Spleen (tissue), 11 donors: Measurements from ENCODE around the gene BPHL. TPM values are rescaled to one million over a fixed set of nuclear protein-coding genes. Genes with fewer than 3 reads are reported as not detected.

Experiments used
- DNase-seq: peaks from one replicate; pipeline ENCODE4 v3.0.0-alpha.2; 2020
- H3K27ac ChIP-seq, 8 donors: fragments of 200-600 bp; sonication (generic) in 7 of 8; 1 replicate in 4 of 8; 2 replicates in 4 of 8; pipeline versions ENCODE4 v1.5.0 to v1.8.0; 2016 to 2021; ENCODE audit warnings: inconsistent platforms in 4 of 8, mild to moderate bottlenecking in 4 of 8, moderate library complexity in 1 of 8
- H3K27me3 ChIP-seq, 7 donors: fragments of 200-600 bp; sonication (generic) in 6 of 7; replicated peaks in 1 of 7; 1 replicate in 4 of 7; 2 replicates in 3 of 7; pipeline versions ENCODE4 v1.5.0 to v1.8.0; 2016 to 2021; ENCODE audit warnings: inconsistent platforms in 3 of 7, mild to moderate bottlenecking in 1 of 7
- H3K36me3 ChIP-seq, 6 donors: fragments of 200-600 bp; sonication (generic) in 5 of 6; 1 replicate in 4 of 6; 2 replicates in 2 of 6; pipeline versions ENCODE4 v1.5.0 to v1.8.0; 2016 to 2021; ENCODE audit warnings: inconsistent platforms in 2 of 6
- H3K4me1 ChIP-seq, 6 donors: fragments of 200-600 bp; sonication (generic) in 5 of 6; 1 replicate in 3 of 6; 2 replicates in 3 of 6; pipeline versions ENCODE4 v1.5.0 to v1.8.0; 2016 to 2021; ENCODE audit warnings: inconsistent platforms in 3 of 6
- H3K4me3 ChIP-seq, 8 donors: fragments of 200-600 bp; sonication (generic) in 7 of 8; 1 replicate in 4 of 8; 2 replicates in 4 of 8; pipeline versions ENCODE4 v1.5.0 to v1.8.0; 2016 to 2021; ENCODE audit warnings: inconsistent platforms in 4 of 8, mild to moderate bottlenecking in 4 of 8, moderate library complexity in 2 of 8
- H3K9me3 ChIP-seq, 8 donors: fragments of 200-600 bp; sonication (generic) in 7 of 8; 1 replicate in 4 of 8; 2 replicates in 4 of 8; pipeline versions ENCODE4 v1.5.0 to v1.8.0; 2016 to 2021; ENCODE audit warnings: inconsistent platforms in 4 of 8
- POLR2A ChIP-seq, 3 donors: fragments of 450-650 bp; IDR thresholded peaks; one replicate each; pipeline ENCODE4 v1.5.1; 2017; ENCODE audit warnings: antibody characterized with exemption in 3 of 3, mild to moderate bottlenecking in 1 of 3
- POLR2AphosphoS5 ChIP-seq, 3 donors: sonication (generic); formaldehyde crosslinking; IDR thresholded peaks; one replicate each; pipeline ENCODE4 v1.5.1; 2017; ENCODE audit warnings: antibody characterized with exemption in 3 of 3
- WGBS, 5 donors: extraction: QIAGEN DNeasy Blood & Tissue Kit in 3 of 5; methylation state at CpG; one replicate each; pipeline versions ENCODE4 v1.1.5 to v1.1.7; 2013 to 2018; 5-methylcytosine and 5-hydroxymethylcytosine counted together
- intact Hi-C: fragments of 100-400 bp; cut with DNase I; formaldehyde crosslinking; loops from one replicate; pipeline ENCODE4 v1.15.0; 2023; ENCODE audit warnings: low total_unique reads
- polyA plus RNA-seq, 3 donors: library from polyadenylated mRNA; stranded (reverse); fragments of 200-250 nt; gene quantifications; one replicate each; pipeline ENCODE4 v1.2.1, GENCODE V29; 2013
- total RNA-seq, 7 donors: library from RNA; depleted of rRNA in 3 of 7; stranded (reverse); fragments of >200 nt in 3 of 7; fragmentation: NEBNext Ultra II Directional in 4 of 7; extraction: Animal tissue kit (Norgen Biotek cat#: 25700) in 4 of 7; gene quantifications; one replicate each; pipeline versions ENCODE4 v1.1.0 to v1.2.1, GENCODE V29; 2016 to 2021
- TF ChIP-seq, protein P1 (sequence below), 11 experiments: fragments of 200-600 bp in 7 of 11; fragments of 450-650 bp in 4 of 11; sonication (generic) in 4 of 11; IDR thresholded peaks in 8 of 11; conservative IDR thresholded peaks in 3 of 11; 1 replicate in 7 of 11; 2 replicates in 4 of 11; pipeline versions ENCODE4 v1.4.0 to v1.8.0; 2016 to 2021; ENCODE audit warnings: antibody characterized with exemption in 11 of 11, inconsistent platforms in 4 of 11, mild to moderate bottlenecking in 1 of 11
- donor health status: healthy with polysubstance abuse.
- donor health status: DM: no; HTN: no; CAD: no; lungs with moderate emphysema.
- donor health status: DM: no; HTN: no; CAD: no.
- donor health status: Bipolar disorder and iron deficiency.
- donor health status: healthy.
- donor health status: DM: no; HTN: no; CAD: no.
- donor health status: DM: yes; HTN: yes; CAD: no.

BPHL gene
- total and polyA plus RNA-seq, 10 donors = 6.6 to 11.3 (median 9.4) TPM

DNA sequence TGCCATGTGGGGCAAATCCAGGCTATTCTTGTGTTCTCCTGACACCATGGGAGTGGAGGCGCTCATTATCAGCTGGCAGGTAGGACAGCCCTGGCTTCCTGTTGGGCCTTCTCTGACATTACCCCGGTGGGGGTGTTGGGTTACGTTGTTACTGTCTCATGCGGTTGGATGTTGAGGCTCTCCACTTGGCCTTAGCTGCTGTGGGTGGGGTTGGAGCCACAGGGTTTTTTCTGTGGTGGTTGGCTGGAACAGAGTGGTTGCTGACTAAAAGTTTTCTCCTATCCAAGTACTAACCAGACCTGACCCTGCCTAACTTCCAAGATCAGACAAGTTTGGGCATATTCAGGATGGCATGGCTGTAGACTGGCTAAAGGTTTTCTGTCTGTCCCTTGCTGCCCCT is 30.1 kb upstream of the BPHL start:
- peak overlapping the region in 5 of 8 donors; percentile 4 to 54 (median 41) for H3K27ac ChIP-seq
- peaks cover 0 to 22% (median 2%) of the 10 kb centered on the region in 6 donors for H3K4me1 ChIP-seq
- no peak for DNase-seq
- no peaks in the 10 kb centered on the region for H3K9me3 ChIP-seq
- peaks cover 6 to 73% (median 50%) of the 10 kb centered on the region in 6 donors for H3K36me3 ChIP-seq
- WGBS, 5 donors = 90 to 100% (median 95%) methylated on average over 1 to 4 of the region's 4 CpGs
- TF ChIP-seq POLR2AphosphoS5 (IDR thresholded peaks at IDR 0.05) (no peak), POLR2A (IDR thresholded peaks at IDR 0.05) (no peak)
- TF ChIP-seq, protein P1, sequence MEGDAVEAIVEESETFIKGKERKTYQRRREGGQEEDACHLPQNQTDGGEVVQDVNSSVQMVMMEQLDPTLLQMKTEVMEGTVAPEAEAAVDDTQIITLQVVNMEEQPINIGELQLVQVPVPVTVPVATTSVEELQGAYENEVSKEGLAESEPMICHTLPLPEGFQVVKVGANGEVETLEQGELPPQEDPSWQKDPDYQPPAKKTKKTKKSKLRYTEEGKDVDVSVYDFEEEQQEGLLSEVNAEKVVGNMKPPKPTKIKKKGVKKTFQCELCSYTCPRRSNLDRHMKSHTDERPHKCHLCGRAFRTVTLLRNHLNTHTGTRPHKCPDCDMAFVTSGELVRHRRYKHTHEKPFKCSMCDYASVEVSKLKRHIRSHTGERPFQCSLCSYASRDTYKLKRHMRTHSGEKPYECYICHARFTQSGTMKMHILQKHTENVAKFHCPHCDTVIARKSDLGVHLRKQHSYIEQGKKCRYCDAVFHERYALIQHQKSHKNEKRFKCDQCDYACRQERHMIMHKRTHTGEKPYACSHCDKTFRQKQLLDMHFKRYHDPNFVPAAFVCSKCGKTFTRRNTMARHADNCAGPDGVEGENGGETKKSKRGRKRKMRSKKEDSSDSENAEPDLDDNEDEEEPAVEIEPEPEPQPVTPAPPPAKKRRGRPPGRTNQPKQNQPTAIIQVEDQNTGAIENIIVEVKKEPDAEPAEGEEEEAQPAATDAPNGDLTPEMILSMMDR (IDR thresholded peaks at IDR 0.05 in 8 of 11, conservative IDR thresholded peaks at IDR 0.05 in 3 of 11) = no peak
- H3K27me3 ChIP-seq = no peaks in the 10 kb centered on the region
- intact Hi-C loops = no loop called here
- H3K4me3 ChIP-seq = no peak overlapping the region

DNA sequence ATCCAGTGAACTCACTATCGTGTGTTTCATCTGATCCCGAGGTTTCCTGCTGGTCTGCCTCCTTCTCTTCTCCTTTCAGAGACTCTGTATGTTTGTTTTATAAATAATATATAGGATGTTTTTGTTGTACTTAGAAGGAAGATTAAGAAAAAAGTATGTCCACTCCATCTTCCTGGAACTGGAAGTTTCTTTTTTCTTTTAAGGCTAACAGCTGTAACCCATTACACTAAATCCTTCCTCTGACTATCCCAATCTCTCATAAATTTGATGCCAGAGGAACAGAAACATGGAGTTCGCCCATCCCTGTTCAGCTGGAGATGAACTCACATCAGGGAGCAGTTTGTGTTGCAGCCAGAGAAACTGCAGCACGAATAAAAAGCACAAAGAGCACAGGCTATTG is 29.5 kb upstream of the BPHL start:
- H3K27me3 ChIP-seq = no peaks in the 10 kb centered on the region
- intact Hi-C loops = no loop called here
- peaks cover 5 to 71% (median 45%) of the 10 kb centered on the region in 6 donors for H3K36me3 ChIP-seq
- TF ChIP-seq POLR2AphosphoS5 (IDR thresholded peaks at IDR 0.05) = no peak
- TF ChIP-seq POLR2A (IDR thresholded peaks at IDR 0.05) = no peak
- TF ChIP-seq, protein P1 (IDR thresholded peaks at IDR 0.05 in 8 of 11, conservative IDR thresholded peaks at IDR 0.05 in 3 of 11) = no peak
- DNase-seq = no peak
- 62 to 77% (median 65%) methylated on average over 4 of the region's 4 CpGs for WGBS, 5 donors
- H3K4me1 ChIP-seq = peaks cover 0 to 22% (median 2%) of the 10 kb centered on the region in 6 donors
- H3K4me3 ChIP-seq = no peak overlapping the region
- peak overlapping the region in 6 of 8 donors; percentile 4 to 54 (median 38) for H3K27ac ChIP-seq
- H3K9me3 ChIP-seq = no peaks in the 10 kb centered on the region

DNA sequence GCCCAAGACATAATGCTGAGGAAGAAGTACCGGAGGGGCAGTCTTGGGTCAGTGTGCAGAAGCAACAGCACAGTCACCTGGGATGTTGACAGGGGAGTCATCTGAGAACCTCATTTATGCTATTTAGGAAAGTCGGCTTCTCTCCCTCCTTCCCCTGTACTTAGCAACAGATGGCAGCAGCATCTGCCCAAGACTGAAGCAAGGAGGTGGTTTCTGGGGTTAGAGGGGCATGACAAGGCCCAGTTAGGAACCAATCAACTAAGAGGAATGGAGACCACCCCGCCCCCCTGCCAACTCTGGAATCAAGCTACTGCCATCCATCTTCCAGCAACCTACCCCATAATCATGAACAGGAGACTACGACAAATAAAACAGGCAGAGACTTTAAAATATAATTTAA is 28.5 kb upstream of the BPHL start:
- intact Hi-C loops = no loop called here
- WGBS, 5 donors = 94 to 97% (median 95%) methylated on average over 4 of the region's 4 CpGs
- TF ChIP-seq, protein P1 (IDR thresholded peaks at IDR 0.05 in 8 of 11, conservative IDR thresholded peaks at IDR 0.05 in 3 of 11) = no peak
- TF ChIP-seq POLR2A (IDR thresholded peaks at IDR 0.05) = no peak
- TF ChIP-seq POLR2AphosphoS5 (IDR thresholded peaks at IDR 0.05) = no peak
- H3K4me3 ChIP-seq = no peak overlapping the region
- peaks cover 5 to 71% (median 43%) of the 10 kb centered on the region in 6 donors for H3K36me3 ChIP-seq
- DNase-seq = no peak
- H3K9me3 ChIP-seq = no peaks in the 10 kb centered on the region
- H3K4me1 ChIP-seq = peaks cover 0 to 22% (median 2%) of the 10 kb centered on the region in 6 donors
- H3K27me3 ChIP-seq = no peaks in the 10 kb centered on the region
- peak overlapping the region in 3 of 8 donors; percentile 7 to 54 (median 36) for H3K27ac ChIP-seq

DNA sequence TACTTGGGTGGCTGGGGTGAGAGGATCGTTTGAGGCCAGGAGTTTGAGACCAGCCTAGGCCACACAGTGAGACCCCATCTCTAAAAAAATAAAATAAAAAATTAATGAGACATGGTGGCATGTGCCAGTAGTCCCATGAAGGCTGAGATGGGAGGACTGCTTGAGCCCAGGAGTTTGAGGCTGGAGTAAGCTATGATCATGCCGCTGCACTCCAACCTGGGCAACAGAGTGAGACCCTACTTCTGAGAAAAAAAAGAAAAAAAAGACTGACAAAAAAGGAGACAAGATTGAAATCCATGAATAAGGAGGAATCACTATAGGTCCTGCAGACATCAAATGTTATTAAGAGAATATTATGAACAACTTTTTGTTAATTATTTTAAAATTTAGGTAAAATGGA is 23.7 kb upstream of the BPHL start:
- DNase-seq = no peak
- Histone ChIP-seq H3K4me1 (peaks cover 0 to 5% (median 0%) of the 10 kb centered on the region in 6 donors), H3K27ac (no peak overlapping the region), H3K36me3 (peaks cover 2 to 71% (median 52%) of the 10 kb centered on the region in 6 donors), H3K9me3 (no peaks in the 10 kb centered on the region), H3K4me3 (no peak overlapping the region), H3K27me3 (no peaks in the 10 kb centered on the region)
- intact Hi-C loops = no loop called here
- TF ChIP-seq POLR2AphosphoS5 (IDR thresholded peaks at IDR 0.05) (no peak), POLR2A (IDR thresholded peaks at IDR 0.05) (no peak)
- TF ChIP-seq, protein P1 (IDR thresholded peaks at IDR 0.05 in 8 of 11, conservative IDR thresholded peaks at IDR 0.05 in 3 of 11) = no peak
- 94 to 97% (median 97%) methylated on average over 2 of the region's 2 CpGs for WGBS, 5 donors
